HG03060 (cell line): ENCODE measurements around the gene TXNRD1.

ENCODE experiments used
- ATAC-seq: cut with Tn5 transposase; IDR thresholded peaks from one replicate; pipeline ENCODE4 v1.9.1; 2021; ENCODE audit warnings: low read depth, moderate number of reproducible peaks; ENCODE audit not compliant: unreplicated experiment

The TXNRD1 gene

GRCh38 chr12:104345234-104346066, 129.9 kb downstream of the TXNRD1 start:
- ATAC-seq: no peak

GRCh38 chr12:104347374-104348075, 131.9 kb downstream of the TXNRD1 start:
- ATAC-seq: no peak

- no peak for ATAC-seq
Measured at GRCh38 chr12:104348283-104348993, 132.9 kb downstream of the TXNRD1 start.

GRCh38 chr12:104348994-104349494, 133.5 kb downstream of the TXNRD1 start:
- ATAC-seq: no peak

GRCh38 chr12:104350211-104351056, 134.9 kb downstream of the TXNRD1 start:
- ATAC-seq: no peak

- no peak for ATAC-seq
Measured at GRCh38 chr12:104351057-104351983, 135.7 kb downstream of the TXNRD1 start.

GRCh38 chr12:104352106-104352713, 136.6 kb downstream of the TXNRD1 start:
- no peak for ATAC-seq

GRCh38 chr12:104353012-104353981, 137.7 kb downstream of the TXNRD1 start:
- ATAC-seq: no peak

- ATAC-seq: no peak
Measured at GRCh38 chr12:104354167-104354867, 138.7 kb downstream of the TXNRD1 start.

GRCh38 chr12:104354868-104355570, 139.4 kb downstream of the TXNRD1 start:
- no peak for ATAC-seq

- no peak for ATAC-seq
Measured at GRCh38 chr12:104355630-104356029, 140.1 kb downstream of the TXNRD1 start.

GRCh38 chr12:104356231-104357115, 140.9 kb downstream of the TXNRD1 start:
- no peak for ATAC-seq

- no peak for ATAC-seq
Measured at GRCh38 chr12:104357421-104357952, 141.9 kb downstream of the TXNRD1 start.

GRCh38 chr12:104358353-104359003, 142.9 kb downstream of the TXNRD1 start:
- no peak for ATAC-seq

- no peak for ATAC-seq
Measured at GRCh38 chr12:104359216-104359615, 143.6 kb downstream of the TXNRD1 start.
